Measurements from ENCODE around the gene NCDN. TPM values are rescaled to one million over a fixed set of nuclear protein-coding genes. Genes with fewer than 3 reads are reported as not detected.

NCDN gene
- total and polyA plus RNA-seq, 2 experiments from 2014 or later, result 19.6 to 25.7 TPM

GRCh38 chr1:35588197-35588910 is 30.8 kb downstream of the NCDN start:
- no peak overlapping the region for H3K4me3 ChIP-seq
- H3K9me3 ChIP-seq (ENCODE audit: low read depth), result no peaks in the 10 kb centered on the region
- no peaks in the 10 kb centered on the region for H4K20me1 ChIP-seq (ENCODE audit: insufficient read depth, poor library complexity, severe bottlenecking)
- no peaks in the 10 kb centered on the region for H3K27me3 ChIP-seq
- no peaks in the 10 kb centered on the region for H3K79me2 ChIP-seq
- TF ChIP-seq EZH2phosphoT487 (IDR thresholded peaks at IDR 0.05; ENCODE audit: low read depth, severe bottlenecking, unreplicated experiment) (no peak), CTCF (IDR thresholded peaks at IDR 0.05; ENCODE audit: poor library complexity) (no peak), EZH2 (IDR thresholded peaks at IDR 0.05; ENCODE audit: borderline replicate concordance) (no peak)
- H3K4me1 ChIP-seq (ENCODE audit: insufficient read depth), result no peaks in the 10 kb centered on the region
- no peak overlapping the region for H2AFZ ChIP-seq
- no peak overlapping the region for H3K27ac ChIP-seq
- WGBS (ENCODE audit: low lambda C conversion rate, missing lambda C conversion rate), result 70% methylated on average over 21 of the region's 21 CpGs
- DNase-seq (ENCODE audit: low spot score), result no peak
- no peak overlapping the region for H3K4me2 ChIP-seq
- H3K9me2 ChIP-seq (replicated peaks; ENCODE audit: insufficient read depth), result no peaks in the 10 kb centered on the region
- H3K36me3 ChIP-seq (replicated peaks; ENCODE audit: insufficient read depth, low read depth), result no peaks in the 10 kb centered on the region

- TF ChIP-seq EZH2phosphoT487 (IDR thresholded peaks at IDR 0.05; ENCODE audit: low read depth, severe bottlenecking, unreplicated experiment) (no peak), EZH2 (IDR thresholded peaks at IDR 0.05; ENCODE audit: borderline replicate concordance) (no peak), CTCF (IDR thresholded peaks at IDR 0.05; ENCODE audit: poor library complexity) (no peak)
- no peaks in the 10 kb centered on the region for H3K36me3 ChIP-seq (replicated peaks; ENCODE audit: insufficient read depth, low read depth)
- H3K9me2 ChIP-seq (replicated peaks; ENCODE audit: insufficient read depth), result no peaks in the 10 kb centered on the region
- no peaks in the 10 kb centered on the region for H3K9me3 ChIP-seq (ENCODE audit: low read depth)
- H4K20me1 ChIP-seq (ENCODE audit: insufficient read depth, poor library complexity, severe bottlenecking), result no peaks in the 10 kb centered on the region
- H3K27ac ChIP-seq, result no peak overlapping the region
- WGBS (ENCODE audit: low lambda C conversion rate, missing lambda C conversion rate), result over 99% methylated on average over 15 of the region's 15 CpGs
- H3K4me3 ChIP-seq, result no peak overlapping the region
- H3K4me1 ChIP-seq (ENCODE audit: insufficient read depth), result no peaks in the 10 kb centered on the region
- DNase-seq (ENCODE audit: low spot score), result no peak
- no peaks in the 10 kb centered on the region for H3K79me2 ChIP-seq
- no peaks in the 10 kb centered on the region for H3K27me3 ChIP-seq
- H3K4me2 ChIP-seq, result no peak overlapping the region
- no peak overlapping the region for H2AFZ ChIP-seq
Measured at GRCh38 chr1:35589516-35590427, 32.2 kb downstream of the NCDN start.

- H3K79me2 ChIP-seq, result no peaks in the 10 kb centered on the region
- no peak for DNase-seq (ENCODE audit: low spot score)
- H3K27ac ChIP-seq, result no peak overlapping the region
- WGBS (ENCODE audit: low lambda C conversion rate, missing lambda C conversion rate), result 99% methylated on average over 25 of the region's 25 CpGs
- no peak overlapping the region for H2AFZ ChIP-seq
- H3K4me1 ChIP-seq (ENCODE audit: insufficient read depth), result no peaks in the 10 kb centered on the region
- H3K4me3 ChIP-seq, result no peak overlapping the region
- H4K20me1 ChIP-seq (ENCODE audit: insufficient read depth, poor library complexity, severe bottlenecking), result no peaks in the 10 kb centered on the region
- H3K9me2 ChIP-seq (replicated peaks; ENCODE audit: insufficient read depth), result no peaks in the 10 kb centered on the region
- no peaks in the 10 kb centered on the region for H3K9me3 ChIP-seq (ENCODE audit: low read depth)
- TF ChIP-seq EZH2 (IDR thresholded peaks at IDR 0.05; ENCODE audit: borderline replicate concordance) (no peak), CTCF (IDR thresholded peaks at IDR 0.05; ENCODE audit: poor library complexity) (no peak), EZH2phosphoT487 (IDR thresholded peaks at IDR 0.05; ENCODE audit: low read depth, severe bottlenecking, unreplicated experiment) (no peak)
- H3K36me3 ChIP-seq (replicated peaks; ENCODE audit: insufficient read depth, low read depth), result no peaks in the 10 kb centered on the region
- no peaks in the 10 kb centered on the region for H3K27me3 ChIP-seq
- no peak overlapping the region for H3K4me2 ChIP-seq
Measured at GRCh38 chr1:35590476-35591040, 33.0 kb downstream of the NCDN start.
